ENCODE results near the gene RAPGEF4. TPM values are rescaled to one million over a fixed set of nuclear protein-coding genes. Genes with fewer than 3 reads are reported as not detected.

Gene RAPGEF4
- total RNA-seq, 1 experiment from 2014 or later, result not detected

- DNase-seq, result no peak
Observed at GRCh38 chr2:172993931-172994717, 258.5 kb downstream of the RAPGEF4 start.

GRCh38 chr2:172994864-172995263 is 259.2 kb downstream of the RAPGEF4 start:
- peaks cover 33% of the 10 kb centered on the region for H3F3A ChIP-seq (ENCODE audit: insufficient read depth, low read depth)
- H3K36me3 ChIP-seq (ENCODE audit: low read depth), result no peaks in the 10 kb centered on the region
- ChIA-PET POLR2A (ENCODE audit: unreplicated experiment) (interaction anchor here (0.5 to 0.6 kb wide), 2 partner anchors 9 to 156 kb away, joined by 3 to 5 read pairs; no protein-coding TSS in a partner anchor), CTCF (interaction anchor here (0.7 kb wide), 1 partner anchor 880 kb away, joined by 3 read pairs; no protein-coding TSS in a partner anchor)
- H3K9me2 ChIP-seq (ENCODE audit: insufficient read depth), result no peaks in the 10 kb centered on the region
- H2AFZ ChIP-seq, result no peak overlapping the region
- H3K4me2 ChIP-seq, result peak overlapping the region; percentile 59
- no peak for DNase-seq
- H3K79me2 ChIP-seq (ENCODE audit: low read depth), result no peaks in the 10 kb centered on the region
- no peaks in the 10 kb centered on the region for H3K27me3 ChIP-seq (ENCODE audit: insufficient read depth, low read depth)
- intact Hi-C loops (cut with micrococcal nuclease; ENCODE audit: unreplicated experiment), result loop anchor here (5.0 kb wide), 1 partner anchor 63 kb away; no protein-coding TSS in a partner anchor
- H3K27ac ChIP-seq, result peak overlapping the region; percentile 90
- H3K4me3 ChIP-seq, result no peak overlapping the region
- BruUV-seq (replicated peaks), result no TSS peak
- H3K9me3 ChIP-seq (ENCODE audit: insufficient read depth, low read depth), result no peaks in the 10 kb centered on the region
- peaks cover 62% of the 10 kb centered on the region for H3K4me1 ChIP-seq (replicated peaks; ENCODE audit: insufficient read depth)
- H4K20me1 ChIP-seq (ENCODE audit: insufficient read depth), result no peaks in the 10 kb centered on the region
- TF ChIP-seq EZH2 (IDR thresholded peaks at IDR 0.05; ENCODE audit: low read depth), result no peak
- TF ChIP-seq, protein P1, sequence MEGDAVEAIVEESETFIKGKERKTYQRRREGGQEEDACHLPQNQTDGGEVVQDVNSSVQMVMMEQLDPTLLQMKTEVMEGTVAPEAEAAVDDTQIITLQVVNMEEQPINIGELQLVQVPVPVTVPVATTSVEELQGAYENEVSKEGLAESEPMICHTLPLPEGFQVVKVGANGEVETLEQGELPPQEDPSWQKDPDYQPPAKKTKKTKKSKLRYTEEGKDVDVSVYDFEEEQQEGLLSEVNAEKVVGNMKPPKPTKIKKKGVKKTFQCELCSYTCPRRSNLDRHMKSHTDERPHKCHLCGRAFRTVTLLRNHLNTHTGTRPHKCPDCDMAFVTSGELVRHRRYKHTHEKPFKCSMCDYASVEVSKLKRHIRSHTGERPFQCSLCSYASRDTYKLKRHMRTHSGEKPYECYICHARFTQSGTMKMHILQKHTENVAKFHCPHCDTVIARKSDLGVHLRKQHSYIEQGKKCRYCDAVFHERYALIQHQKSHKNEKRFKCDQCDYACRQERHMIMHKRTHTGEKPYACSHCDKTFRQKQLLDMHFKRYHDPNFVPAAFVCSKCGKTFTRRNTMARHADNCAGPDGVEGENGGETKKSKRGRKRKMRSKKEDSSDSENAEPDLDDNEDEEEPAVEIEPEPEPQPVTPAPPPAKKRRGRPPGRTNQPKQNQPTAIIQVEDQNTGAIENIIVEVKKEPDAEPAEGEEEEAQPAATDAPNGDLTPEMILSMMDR (conservative IDR thresholded peaks at IDR 0.05), result no peak

More at GRCh38 chr2:172993931-172994717, 258.5 kb downstream of the RAPGEF4 start:
- Histone ChIP-seq H3K4me2 (no peak overlapping the region), H3K4me1 (replicated peaks; ENCODE audit: insufficient read depth) (peaks cover 55% of the 10 kb centered on the region), H4K20me1 (ENCODE audit: insufficient read depth) (no peaks in the 10 kb centered on the region), H3K4me3 (no peak overlapping the region), H3F3A (ENCODE audit: insufficient read depth, low read depth) (peaks cover 27% of the 10 kb centered on the region), H3K27ac (no peak overlapping the region), H3K79me2 (ENCODE audit: low read depth) (no peaks in the 10 kb centered on the region), H3K9me3 (ENCODE audit: insufficient read depth, low read depth) (no peaks in the 10 kb centered on the region), H2AFZ (no peak overlapping the region), H3K27me3 (ENCODE audit: insufficient read depth, low read depth) (no peaks in the 10 kb centered on the region), H3K36me3 (ENCODE audit: low read depth) (no peaks in the 10 kb centered on the region), H3K9me2 (ENCODE audit: insufficient read depth) (no peaks in the 10 kb centered on the region)
- intact Hi-C loops (cut with micrococcal nuclease; ENCODE audit: unreplicated experiment), result no loop called here
- no TSS peak for BruUV-seq (replicated peaks)
- POLR2A ChIA-PET (ENCODE audit: unreplicated experiment), result interaction anchor here (0.6 kb wide), 2 partner anchors 58 to 155 kb away, joined by 4 to 5 read pairs; no protein-coding TSS in a partner anchor
- CTCF ChIA-PET, result interaction anchor here (0.9 to 1.0 kb wide), 2 partner anchors 55 to 63 kb away, joined by 3 to 4 read pairs; no protein-coding TSS in a partner anchor
- TF ChIP-seq EZH2 (IDR thresholded peaks at IDR 0.05; ENCODE audit: low read depth), result no peak
- TF ChIP-seq, protein P1 (conservative IDR thresholded peaks at IDR 0.05), result no peak

DNA sequence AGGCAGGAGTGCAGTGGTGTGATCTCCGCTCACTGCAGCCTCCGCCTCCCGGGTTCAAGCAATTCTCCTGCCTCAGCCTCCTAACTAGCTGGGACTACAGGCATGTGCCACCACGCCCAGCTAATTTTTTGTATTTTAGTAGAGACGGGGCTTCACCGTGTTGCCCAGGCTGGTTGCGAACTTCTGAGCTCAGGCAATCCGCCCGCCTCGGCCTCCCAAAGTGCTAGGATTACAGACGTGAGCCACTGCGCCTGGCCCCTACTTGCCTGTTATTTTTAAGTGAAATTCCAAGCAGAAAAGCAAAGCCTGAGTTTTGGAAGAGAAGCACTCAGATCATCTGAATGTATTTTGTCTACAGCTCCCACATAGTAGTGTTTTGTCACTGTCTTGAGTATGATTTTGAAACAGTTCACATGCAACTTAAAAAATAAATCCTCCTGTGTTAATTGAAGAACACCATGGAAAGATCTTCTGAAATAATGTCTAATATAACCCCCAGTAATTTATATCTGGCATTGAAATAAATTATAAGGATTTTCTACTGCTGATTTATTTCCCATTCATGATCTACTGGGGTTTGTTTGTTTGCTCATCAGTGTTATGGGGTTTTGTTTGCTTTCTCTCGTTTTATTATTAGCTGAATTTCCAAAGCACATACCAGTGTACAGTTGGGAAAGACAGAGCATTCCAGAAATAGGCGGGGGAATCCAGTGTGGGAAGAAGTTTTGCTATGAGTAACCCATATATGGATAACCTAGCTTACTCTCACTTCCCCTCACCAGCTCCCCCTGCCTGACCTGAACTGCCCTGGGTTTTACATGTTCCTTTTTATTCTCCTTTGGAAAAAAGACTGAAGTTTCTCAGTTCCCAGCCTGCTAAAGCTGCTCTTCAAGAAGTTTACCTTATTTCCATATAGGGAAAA is 259.9 kb downstream of the RAPGEF4 start:
- ChIA-PET POLR2A (ENCODE audit: unreplicated experiment) (interaction anchor here (0.5 to 0.7 kb wide), 4 partner anchors 10 to 275 kb away, joined by 3 to 13 read pairs (median 4); no protein-coding TSS in a partner anchor), CTCF (interaction anchor here (0.7 to 1.0 kb wide), 2 partner anchors 64 to 879 kb away, joined by 3 read pairs; no protein-coding TSS in a partner anchor)
- intact Hi-C loops (cut with micrococcal nuclease; ENCODE audit: unreplicated experiment), result loop anchor here (1.0 to 5.0 kb wide), 3 partner anchors 19 to 63 kb away; no protein-coding TSS in a partner anchor
- no peaks in the 10 kb centered on the region for H3K9me2 ChIP-seq (ENCODE audit: insufficient read depth)
- H3K79me2 ChIP-seq (ENCODE audit: low read depth), result no peaks in the 10 kb centered on the region
- no peaks in the 10 kb centered on the region for H3K9me3 ChIP-seq (ENCODE audit: insufficient read depth, low read depth)
- H3F3A ChIP-seq (ENCODE audit: insufficient read depth, low read depth), result peaks cover 33% of the 10 kb centered on the region
- H3K4me3 ChIP-seq, result peak overlapping the region; percentile 2; the same call in 1 of the 2 replicates
- peak overlapping the region; percentile 2; the same call in 1 of the 2 replicates for H2AFZ ChIP-seq
- peak; percentile 72 to 99 for DNase-seq
- no peaks in the 10 kb centered on the region for H3K36me3 ChIP-seq (ENCODE audit: low read depth)
- no peaks in the 10 kb centered on the region for H3K27me3 ChIP-seq (ENCODE audit: insufficient read depth, low read depth)
- peaks cover 67% of the 10 kb centered on the region for H3K4me1 ChIP-seq (replicated peaks; ENCODE audit: insufficient read depth)
- no peaks in the 10 kb centered on the region for H4K20me1 ChIP-seq (ENCODE audit: insufficient read depth)
- peak overlapping the region; percentile 90 for H3K27ac ChIP-seq
- TF ChIP-seq, protein P1 (conservative IDR thresholded peaks at IDR 0.05), result peak; percentile 75
- TF ChIP-seq EZH2 (IDR thresholded peaks at IDR 0.05; ENCODE audit: low read depth), result no peak
- no TSS peak for BruUV-seq (replicated peaks)
- H3K4me2 ChIP-seq, result peak overlapping the region; percentile 59
